ENCODE measurements around the gene TMEM185B.

- no peak for TF ChIP-seq POLR2A (IDR thresholded peaks at IDR 0.05)
- no peak for TF ChIP-seq POLR2AphosphoS5 (IDR thresholded peaks at IDR 0.05)
- no peak for TF ChIP-seq CTCF (IDR thresholded peaks at IDR 0.05)
Measured at GRCh38 chr2:120229341-120229740, 6.1 kb upstream of the TMEM185B start.

All from suprapubic skin (tissue), 4 donors.